HG02852 (cell line): Measurements from ENCODE around the gene JOSD2.

Source experiments
- ATAC-seq: cut with Tn5 transposase; IDR thresholded peaks from one replicate; pipeline ENCODE4 v1.9.1; 2021; ENCODE audit warnings: mild to moderate bottlenecking, moderate library complexity; ENCODE audit not compliant: unreplicated experiment

JOSD2 gene

GRCh38 chr19:50457300-50457699 is 53.7 kb downstream of the JOSD2 start:
- no peak for ATAC-seq
